ELF-1 (cell line): ENCODE data around the gene ITFG2.

ENCODE experiments used
- DNase-seq: peaks from one replicate; pipeline ENCODE4 v3.0.0-alpha.2; 2016; ENCODE audit warnings: low read depth, low spot score

The ITFG2 gene

DNA sequence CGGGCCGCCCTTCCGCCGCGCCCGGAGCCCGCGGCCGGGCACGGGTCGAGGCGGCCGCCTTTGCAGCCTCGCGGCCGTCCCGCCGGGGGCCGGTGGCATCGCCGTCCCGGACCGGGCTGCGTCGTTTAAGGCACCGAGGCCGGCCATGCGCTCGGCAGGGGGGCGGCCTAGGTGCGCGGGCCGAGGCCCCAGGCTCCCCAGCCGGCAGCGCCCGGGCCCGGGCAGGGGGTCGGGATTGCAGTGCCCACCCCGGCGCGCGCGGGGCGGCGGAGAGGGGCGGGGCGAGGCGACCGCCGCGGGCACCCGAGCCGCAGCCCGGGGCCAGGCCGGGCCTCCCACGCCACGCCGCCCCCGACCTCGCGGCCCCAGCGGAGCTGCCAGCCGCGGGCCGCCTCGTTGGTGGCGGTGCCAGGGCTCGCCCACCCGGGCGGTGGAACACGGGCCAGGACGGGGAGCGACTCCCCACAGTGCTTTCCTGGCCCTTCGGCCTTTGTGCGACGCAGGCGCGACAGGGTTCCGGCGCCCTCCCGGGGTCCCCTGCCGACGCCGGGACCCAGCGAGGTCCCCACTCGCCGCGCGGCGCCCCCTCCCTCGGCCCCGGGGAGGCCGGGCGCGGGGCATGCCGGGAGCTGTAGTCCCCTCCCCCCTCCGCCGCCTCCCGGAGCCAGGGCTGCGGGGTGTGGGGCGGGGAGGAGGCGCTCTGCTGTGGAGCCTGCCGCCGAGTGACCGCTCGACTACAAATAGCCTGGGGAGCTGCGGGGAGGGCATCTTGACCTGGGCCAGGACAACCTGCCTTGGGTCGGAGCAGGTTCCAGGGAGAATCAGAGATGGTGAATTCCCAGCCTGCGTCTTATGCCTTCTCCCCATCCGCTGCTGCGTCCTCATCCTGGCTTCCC is 16.9 kb upstream of the ITFG2 start:
- DNase-seq = peak; percentile 65

DNA sequence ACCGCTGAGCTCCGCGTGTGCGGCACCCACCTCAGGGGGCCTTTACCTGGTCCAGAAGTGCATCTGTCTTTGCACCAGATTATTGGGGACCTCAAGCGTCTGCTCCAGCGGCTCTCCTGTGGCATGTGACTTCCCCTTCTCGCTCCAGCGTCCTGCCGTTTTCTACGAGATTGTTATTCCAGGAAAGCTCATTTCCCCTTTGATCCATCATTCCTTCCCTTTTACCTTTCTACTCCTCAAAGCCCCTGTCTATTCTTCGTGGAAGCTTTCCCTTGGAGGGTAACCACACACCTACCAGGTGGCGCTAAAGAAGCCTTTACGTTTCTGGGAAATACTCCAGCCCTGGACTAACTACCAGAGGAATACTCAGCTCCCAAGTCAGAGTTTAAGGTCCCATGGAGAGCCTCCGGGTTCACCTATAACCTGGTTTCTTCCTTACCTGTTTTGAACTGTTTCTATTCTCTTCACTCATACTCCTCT is 16.2 kb upstream of the ITFG2 start:
- no peak for DNase-seq

- DNase-seq = no peak
Measured at GRCh38 chr12:2797721-2798418, 14.6 kb upstream of the ITFG2 start.

- no peak for DNase-seq
Measured at GRCh38 chr12:2800046-2800570, 12.4 kb upstream of the ITFG2 start.

- no peak for DNase-seq
Measured at GRCh38 chr12:2801044-2801783, 11.3 kb upstream of the ITFG2 start.

DNA sequence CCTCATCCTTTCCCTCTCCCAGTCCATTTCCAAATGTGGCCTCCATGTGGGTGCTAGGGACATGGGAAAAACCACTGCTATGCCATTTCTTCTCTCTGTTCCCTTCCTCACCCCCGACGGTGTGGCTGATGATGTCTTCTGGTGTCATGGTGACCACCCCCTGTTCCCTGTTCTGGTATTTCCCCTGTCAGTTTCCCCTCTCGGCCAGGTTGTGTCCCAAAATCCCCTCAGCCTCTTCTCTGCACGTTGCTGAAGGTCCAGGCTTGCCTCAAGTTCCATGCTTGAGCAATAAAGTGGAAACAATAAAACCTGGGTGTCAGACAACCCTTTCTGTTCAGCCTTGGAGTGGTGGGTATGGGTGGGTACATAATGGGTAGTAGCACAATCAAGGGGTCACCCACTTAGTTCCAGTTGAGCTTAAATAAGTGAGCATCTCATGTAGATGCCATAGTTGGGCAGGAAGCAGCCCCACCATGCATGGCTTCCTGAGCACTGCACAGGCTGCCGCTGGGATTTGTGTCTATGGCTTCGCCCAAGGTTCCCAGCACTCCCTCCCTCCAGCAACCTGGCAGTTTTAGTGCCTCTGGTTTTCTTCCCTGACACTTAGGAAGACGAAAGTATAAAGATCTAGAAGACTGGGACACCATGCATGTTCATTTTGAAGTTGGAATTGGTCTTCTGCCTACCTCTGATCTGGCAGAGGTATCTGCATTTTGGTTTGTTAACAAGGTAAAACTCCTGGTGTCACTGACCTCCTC is 8.7 kb upstream of the ITFG2 start:
- DNase-seq = no peak

DNA sequence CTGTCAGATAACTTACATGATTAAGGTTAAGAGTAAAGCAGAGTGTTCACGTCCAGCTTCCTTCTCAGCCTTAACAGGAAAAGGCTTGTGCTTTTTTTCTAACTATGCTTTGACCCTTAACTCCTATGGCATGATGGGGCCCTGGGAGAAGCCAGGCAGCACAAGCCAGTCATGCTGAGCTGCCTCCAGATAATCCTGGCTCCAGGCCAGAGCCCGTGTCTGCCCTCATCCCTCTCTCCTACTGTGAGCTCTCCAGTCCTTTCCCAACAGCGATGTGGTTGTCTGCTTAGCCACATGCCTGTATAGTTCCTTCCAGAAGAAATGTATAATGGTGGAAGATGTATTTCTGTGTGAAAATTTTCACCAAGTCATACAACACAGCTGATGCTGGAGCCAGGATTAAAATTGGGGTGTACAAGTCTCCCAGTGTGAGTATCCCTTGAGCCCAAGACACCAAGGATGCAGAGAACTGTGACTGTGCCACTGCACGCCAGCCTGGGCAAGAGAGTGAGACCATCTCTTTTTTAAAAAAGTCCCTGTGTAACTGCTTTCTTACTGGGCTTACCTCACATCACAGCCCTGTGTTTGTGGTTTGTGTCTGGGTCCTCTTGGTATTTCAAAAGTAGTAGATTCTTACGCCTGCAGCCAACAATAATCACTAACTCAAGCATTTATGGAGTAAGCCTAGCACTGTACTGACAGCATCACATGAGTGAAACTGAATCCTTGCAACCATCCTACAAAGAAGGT is 7.9 kb upstream of the ITFG2 start:
- DNase-seq = no peak

GRCh38 chr12:2805143-2805520 is 7.3 kb upstream of the ITFG2 start:
- no peak for DNase-seq

GRCh38 chr12:2806700-2807099 is 5.8 kb upstream of the ITFG2 start:
- no peak for DNase-seq

- no peak for DNase-seq
Measured at GRCh38 chr12:2811801-2812200, 667 bp upstream of the ITFG2 start.

DNA sequence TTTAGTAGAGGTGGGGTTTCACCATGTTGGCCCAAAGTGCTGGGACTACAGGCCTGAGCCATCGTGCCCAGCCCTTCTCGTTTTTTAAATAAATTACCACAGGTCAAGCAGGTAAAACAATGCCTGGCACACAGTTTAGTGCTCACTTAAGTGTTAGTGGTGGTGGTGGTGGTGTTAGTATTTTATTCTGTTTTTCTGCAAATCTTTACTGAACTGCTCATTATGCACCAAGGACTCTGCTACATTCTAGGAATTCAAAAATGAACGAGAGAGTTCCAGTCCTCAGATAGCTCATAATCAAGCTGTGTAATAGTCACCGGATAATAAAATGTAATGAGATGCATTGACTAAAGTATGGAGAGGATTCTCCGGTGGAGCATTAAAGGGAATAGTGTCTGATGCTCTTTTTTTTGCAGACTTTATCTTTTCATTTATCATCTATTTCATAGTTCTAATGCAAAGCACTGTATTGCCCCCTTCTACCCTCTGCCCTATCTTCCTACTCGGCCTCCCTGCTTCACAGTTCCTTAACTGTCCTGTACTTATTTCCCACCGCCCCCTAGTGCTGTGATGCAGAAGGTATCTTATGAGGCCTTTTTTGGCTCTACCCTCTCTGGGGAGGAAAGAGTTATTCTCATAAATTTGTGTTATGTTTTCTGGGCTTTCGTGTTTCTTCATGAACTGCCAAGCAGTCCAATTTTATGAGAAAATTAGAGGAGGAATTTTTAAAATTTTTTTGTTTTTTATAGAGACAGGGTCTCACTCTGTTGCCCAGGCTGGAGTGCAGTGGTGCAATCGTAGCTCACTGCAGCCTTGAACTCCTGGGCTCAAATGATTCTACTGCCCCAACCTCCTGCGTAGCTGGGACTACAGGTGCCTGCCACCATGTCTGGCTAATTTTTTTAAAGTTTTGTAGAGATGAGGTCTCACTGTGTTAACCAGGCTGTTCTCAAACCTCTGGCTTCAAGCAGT is 1.0 kb downstream of the ITFG2 start:
- peak; percentile 32 for DNase-seq

- no peak for DNase-seq
Measured at GRCh38 chr12:2819810-2820209, 7.3 kb downstream of the ITFG2 start.

DNA sequence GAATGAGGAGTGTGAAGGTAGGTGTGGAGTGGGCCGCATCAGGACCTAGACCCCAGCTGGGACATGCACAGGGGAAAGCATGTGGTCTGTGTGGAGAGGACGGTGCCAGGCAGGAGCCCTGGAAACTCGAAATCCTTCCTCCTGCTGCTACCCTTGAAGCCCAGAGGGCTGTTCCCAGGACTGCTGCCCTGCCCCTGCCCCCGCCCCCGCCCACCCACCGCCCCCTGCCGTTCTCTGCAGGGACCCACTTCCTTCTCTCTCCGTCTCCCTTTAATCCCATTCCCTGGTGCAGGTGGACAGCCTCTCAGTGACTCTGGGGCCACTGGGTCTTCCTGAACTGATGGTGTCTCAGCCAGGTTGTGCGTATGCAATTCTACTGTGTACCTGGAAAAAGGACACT is 8.0 kb downstream of the ITFG2 start:
- DNase-seq = no peak

DNA sequence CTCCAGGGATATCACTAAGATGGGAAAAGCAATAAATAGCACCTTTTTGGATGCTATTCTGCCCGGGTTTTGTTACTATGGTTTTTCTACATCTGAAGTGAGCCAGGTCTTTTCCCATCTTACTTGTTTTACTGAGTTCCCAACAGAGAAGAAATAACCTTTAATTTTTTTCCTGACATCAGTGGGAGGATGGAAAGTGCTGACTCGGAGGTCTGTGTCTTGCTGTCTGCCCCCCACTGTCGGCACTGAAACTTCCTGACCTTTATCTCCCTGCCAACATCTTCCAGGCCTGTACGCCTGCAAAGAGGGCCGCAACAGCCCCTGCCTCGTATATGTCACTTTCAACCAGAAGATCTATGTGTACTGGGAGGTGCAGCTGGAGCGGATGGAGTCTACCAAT is 11.0 kb downstream of the ITFG2 start:
- no peak for DNase-seq

GRCh38 chr12:2824541-2824940 is 12.1 kb downstream of the ITFG2 start:
- DNase-seq = no peak

DNA sequence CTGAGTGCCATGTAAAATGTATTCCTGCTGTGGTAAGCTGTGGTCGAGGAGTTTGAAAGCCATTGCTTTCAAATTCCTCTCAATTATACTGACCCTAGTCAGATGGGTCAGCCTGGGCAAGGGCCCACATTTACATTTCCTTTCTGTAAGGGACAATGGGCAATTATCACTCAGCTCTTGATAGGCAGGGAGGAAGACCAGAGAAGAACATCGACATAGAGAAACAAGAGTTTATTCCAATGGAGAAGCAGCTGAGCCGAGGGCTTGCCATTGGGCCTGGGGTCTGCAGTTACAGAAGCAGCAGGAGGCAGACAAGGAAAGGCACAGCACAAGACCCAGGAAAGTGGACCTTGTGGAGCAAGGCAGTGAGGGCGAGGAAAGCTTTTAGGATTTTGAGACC is 12.7 kb downstream of the ITFG2 start:
- peak; percentile 34 for DNase-seq

DNA sequence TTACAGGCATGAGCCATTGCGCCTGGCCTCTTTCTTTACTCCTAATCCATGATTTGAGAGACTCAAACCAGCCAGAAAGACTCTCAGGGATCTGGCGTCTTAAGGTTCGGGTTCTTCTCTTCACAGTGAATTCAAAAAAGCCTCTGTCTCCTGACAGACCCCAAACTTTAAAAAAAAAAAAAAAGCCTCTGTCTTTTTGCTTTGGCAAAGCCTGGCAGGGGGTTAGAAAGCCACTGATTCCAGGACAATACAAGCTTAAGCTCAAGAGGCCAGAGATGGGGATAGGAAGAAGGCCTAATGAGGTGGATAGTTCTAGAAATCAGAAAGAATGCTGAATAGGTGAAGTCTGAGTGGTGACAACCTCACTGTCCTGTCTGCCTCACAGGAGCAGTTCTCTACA is 13.6 kb downstream of the ITFG2 start:
- no peak for DNase-seq

DNA sequence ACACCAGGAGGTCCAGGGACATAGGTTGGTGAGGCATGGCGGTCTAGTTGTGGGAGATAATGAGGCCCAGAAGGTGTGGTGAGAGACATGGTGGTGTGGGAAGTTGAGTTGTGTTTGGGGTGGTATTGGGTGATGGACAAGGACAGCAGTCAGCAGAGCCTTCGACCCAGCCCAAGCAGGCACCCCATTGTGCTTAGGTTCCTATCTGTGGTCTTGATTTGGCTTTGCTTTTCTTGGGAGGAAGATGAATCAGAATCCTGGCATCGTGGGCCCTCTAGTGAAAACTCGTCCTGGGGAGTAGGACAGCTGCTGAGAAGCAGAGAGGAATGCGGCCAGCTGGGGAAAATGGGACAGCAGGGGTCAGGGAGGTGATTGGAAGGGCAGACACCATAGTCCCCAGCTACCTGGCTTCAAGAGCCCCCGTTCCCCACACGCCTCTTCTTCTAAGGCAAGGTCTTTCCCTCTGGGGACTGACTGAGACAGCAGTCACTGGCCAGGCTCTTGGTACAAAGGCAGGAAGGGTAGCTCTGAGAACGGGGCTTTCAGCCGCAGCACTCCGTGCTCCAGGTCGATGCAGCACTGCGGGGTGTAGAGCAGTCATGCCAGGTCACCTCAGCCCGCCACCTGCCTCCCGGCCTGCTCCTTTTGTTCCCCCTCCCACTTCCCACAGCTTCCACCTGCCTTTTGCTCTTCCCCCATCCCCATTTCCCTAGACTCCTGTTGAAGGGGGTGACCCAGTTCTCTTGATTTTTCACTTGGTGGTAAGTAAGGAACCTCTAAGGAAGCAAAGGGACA is 14.4 kb downstream of the ITFG2 start:
- no peak for DNase-seq

GRCh38 chr12:2829275-2829674 is 16.8 kb downstream of the ITFG2 start:
- DNase-seq = no peak
